Measurements from ENCODE around the gene ANGPT4. TPM values are rescaled to one million over a fixed set of nuclear protein-coding genes. Genes with fewer than 3 reads are reported as not detected.

ANGPT4 gene
- polyA plus RNA-seq, 4 donors = 0.01 to 0.70 TPM; not detected in 2

GRCh38 chr20:845226-845868 is 70.8 kb downstream of the ANGPT4 start:
- peak overlapping the region; percentile 19 to 55 (median 27) for H3K4me3 ChIP-seq (ENCODE audit: low read depth in 1 of 3, low read length in 3 of 3)
- H3K27me3 ChIP-seq (ENCODE audit: control insufficient read depth in 3 of 3, insufficient read depth in 3 of 3, low read length in 3 of 3) = peaks cover 0 to 9% (median 0%) of the 10 kb centered on the region in 3 donors
- H3K9me3 ChIP-seq (ENCODE audit: control insufficient read depth in 2 of 2, insufficient read depth in 1 of 2, low read depth in 1 of 2, low read length in 1 of 2) = no peaks in the 10 kb centered on the region
- peaks cover 0 to 16% (median 0%) of the 10 kb centered on the region in 3 donors for H3K36me3 ChIP-seq (ENCODE audit: control insufficient read depth in 3 of 3, insufficient read depth in 2 of 3, low read depth in 1 of 3, low read length in 3 of 3)
- H3K27ac ChIP-seq (ENCODE audit: low read depth in 1 of 3, low read length in 2 of 3) = peak overlapping the region in 1 of 3 donors; percentile 52
- WGBS, 3 donors = 65 to 76% (median 76%) methylated on average over 40 to 50 of the region's 50 CpGs
- DNase-seq = no peak
- no peak for FAIRE-seq
- H3K4me1 ChIP-seq (ENCODE audit: control insufficient read depth in 3 of 3, insufficient read depth in 2 of 3, low read depth in 1 of 3, low read length in 2 of 3) = peaks cover 3 to 10% (median 5%) of the 10 kb centered on the region in 3 donors

GRCh38 chr20:844473-845225 is 71.5 kb downstream of the ANGPT4 start:
- Histone ChIP-seq H3K27ac (ENCODE audit: low read depth in 1 of 3, low read length in 2 of 3) (peak overlapping the region; percentile 45 to 50 (median 49)), H3K4me3 (ENCODE audit: low read depth in 1 of 3, low read length in 3 of 3) (peak overlapping the region; percentile 27 to 55 (median 50)), H3K4me1 (ENCODE audit: control insufficient read depth in 3 of 3, insufficient read depth in 2 of 3, low read depth in 1 of 3, low read length in 2 of 3) (peaks cover 3 to 10% (median 5%) of the 10 kb centered on the region in 3 donors), H3K9me3 (ENCODE audit: control insufficient read depth in 2 of 2, insufficient read depth in 1 of 2, low read depth in 1 of 2, low read length in 1 of 2) (no peaks in the 10 kb centered on the region), H3K36me3 (ENCODE audit: control insufficient read depth in 3 of 3, insufficient read depth in 2 of 3, low read depth in 1 of 3, low read length in 3 of 3) (peaks cover 0 to 16% (median 0%) of the 10 kb centered on the region in 3 donors), H3K27me3 (ENCODE audit: control insufficient read depth in 3 of 3, insufficient read depth in 3 of 3, low read length in 3 of 3) (peaks cover 0 to 9% (median 0%) of the 10 kb centered on the region in 3 donors)
- 17 to 20% (median 18%) methylated on average over 44 to 47 of the region's 47 CpGs for WGBS, 3 donors
- FAIRE-seq (no peak), DNase-seq (peak; percentile 93 to 96)

DNA sequence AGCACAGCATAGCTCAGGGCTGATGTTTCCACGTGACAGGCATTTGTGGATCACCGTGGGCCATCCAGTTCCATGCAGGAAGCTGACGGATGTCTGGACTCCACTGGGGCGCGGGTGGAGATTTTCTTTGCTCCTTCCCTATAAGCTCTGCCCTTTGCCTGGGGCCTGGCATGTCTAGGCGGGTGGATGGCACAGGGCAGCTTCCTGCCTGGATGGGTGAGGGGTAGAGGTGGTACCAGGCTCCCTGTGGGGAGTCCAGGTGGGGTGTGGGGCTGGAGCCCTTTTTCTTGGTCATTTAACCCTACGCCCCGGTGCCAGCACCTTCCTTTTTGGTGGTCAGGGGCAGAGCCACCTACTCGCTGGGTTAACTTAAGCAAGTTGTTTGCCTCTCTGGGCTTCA is 72.2 kb downstream of the ANGPT4 start:
- FAIRE-seq = no peak
- Histone ChIP-seq H3K4me3 (ENCODE audit: low read depth in 1 of 3, low read length in 3 of 3) (no peak overlapping the region), H3K4me1 (ENCODE audit: control insufficient read depth in 3 of 3, insufficient read depth in 2 of 3, low read depth in 1 of 3, low read length in 2 of 3) (peaks cover 3 to 10% (median 5%) of the 10 kb centered on the region in 3 donors), H3K27ac (ENCODE audit: low read depth in 1 of 3, low read length in 2 of 3) (peak overlapping the region in 2 of 3 donors; percentile 45 to 76), H3K36me3 (ENCODE audit: control insufficient read depth in 3 of 3, insufficient read depth in 2 of 3, low read depth in 1 of 3, low read length in 3 of 3) (peaks cover 0 to 19% (median 0%) of the 10 kb centered on the region in 3 donors), H3K27me3 (ENCODE audit: control insufficient read depth in 3 of 3, insufficient read depth in 3 of 3, low read length in 3 of 3) (peaks cover 0 to 9% (median 0%) of the 10 kb centered on the region in 3 donors), H3K9me3 (ENCODE audit: control insufficient read depth in 2 of 2, insufficient read depth in 1 of 2, low read depth in 1 of 2, low read length in 1 of 2) (no peaks in the 10 kb centered on the region)
- 27 to 57% (median 38%) methylated on average over 9 of the region's 9 CpGs for WGBS, 3 donors
- peak in 1 of 2 donors; percentile 82 for DNase-seq

GRCh38 chr20:842547-842940 is 73.6 kb downstream of the ANGPT4 start:
- Histone ChIP-seq H3K36me3 (ENCODE audit: control insufficient read depth in 3 of 3, insufficient read depth in 2 of 3, low read depth in 1 of 3, low read length in 3 of 3) (peaks cover 0 to 19% (median 0%) of the 10 kb centered on the region in 3 donors), H3K4me3 (ENCODE audit: low read depth in 1 of 3, low read length in 3 of 3) (peak overlapping the region in 1 of 3 donors; percentile 79)
- no peak for FAIRE-seq

GRCh38 chr20:841568-842546 is 74.3 kb downstream of the ANGPT4 start:
- peaks cover 0 to 9% (median 0%) of the 10 kb centered on the region in 3 donors for H3K27me3 ChIP-seq (ENCODE audit: control insufficient read depth in 3 of 3, insufficient read depth in 3 of 3, low read length in 3 of 3)
- peak overlapping the region in 1 of 3 donors; percentile 24 for H3K27ac ChIP-seq (ENCODE audit: low read depth in 1 of 3, low read length in 2 of 3)
- H3K36me3 ChIP-seq (ENCODE audit: control insufficient read depth in 3 of 3, insufficient read depth in 2 of 3, low read depth in 1 of 3, low read length in 3 of 3) = peaks cover 0 to 15% (median 0%) of the 10 kb centered on the region in 3 donors
- WGBS, 3 donors = 11 to 29% (median 24%) methylated on average over 54 to 62 of the region's 62 CpGs
- FAIRE-seq = no peak
- H3K4me1 ChIP-seq (ENCODE audit: control insufficient read depth in 3 of 3, insufficient read depth in 2 of 3, low read depth in 1 of 3, low read length in 2 of 3) = peaks cover 3 to 10% (median 5%) of the 10 kb centered on the region in 3 donors
- H3K9me3 ChIP-seq (ENCODE audit: control insufficient read depth in 2 of 2, insufficient read depth in 1 of 2, low read depth in 1 of 2, low read length in 1 of 2) = no peaks in the 10 kb centered on the region
- H3K4me3 ChIP-seq (ENCODE audit: low read depth in 1 of 3, low read length in 3 of 3) = peak overlapping the region; percentile 29 to 79 (median 66)
- DNase-seq = peak; percentile 40 to 59

More at GRCh38 chr20:842547-842940, 73.6 kb downstream of the ANGPT4 start:
- 34 to 72% (median 53%) methylated on average over 2 of the region's 2 CpGs for WGBS, 3 donors
- Histone ChIP-seq H3K27ac (ENCODE audit: low read depth in 1 of 3, low read length in 2 of 3) (no peak overlapping the region), H3K27me3 (ENCODE audit: control insufficient read depth in 3 of 3, insufficient read depth in 3 of 3, low read length in 3 of 3) (peaks cover 0 to 9% (median 0%) of the 10 kb centered on the region in 3 donors), H3K4me1 (ENCODE audit: control insufficient read depth in 3 of 3, insufficient read depth in 2 of 3, low read depth in 1 of 3, low read length in 2 of 3) (peaks cover 3 to 10% (median 5%) of the 10 kb centered on the region in 3 donors), H3K9me3 (ENCODE audit: control insufficient read depth in 2 of 2, insufficient read depth in 1 of 2, low read depth in 1 of 2, low read length in 1 of 2) (no peaks in the 10 kb centered on the region)
- DNase-seq = no peak

DNA sequence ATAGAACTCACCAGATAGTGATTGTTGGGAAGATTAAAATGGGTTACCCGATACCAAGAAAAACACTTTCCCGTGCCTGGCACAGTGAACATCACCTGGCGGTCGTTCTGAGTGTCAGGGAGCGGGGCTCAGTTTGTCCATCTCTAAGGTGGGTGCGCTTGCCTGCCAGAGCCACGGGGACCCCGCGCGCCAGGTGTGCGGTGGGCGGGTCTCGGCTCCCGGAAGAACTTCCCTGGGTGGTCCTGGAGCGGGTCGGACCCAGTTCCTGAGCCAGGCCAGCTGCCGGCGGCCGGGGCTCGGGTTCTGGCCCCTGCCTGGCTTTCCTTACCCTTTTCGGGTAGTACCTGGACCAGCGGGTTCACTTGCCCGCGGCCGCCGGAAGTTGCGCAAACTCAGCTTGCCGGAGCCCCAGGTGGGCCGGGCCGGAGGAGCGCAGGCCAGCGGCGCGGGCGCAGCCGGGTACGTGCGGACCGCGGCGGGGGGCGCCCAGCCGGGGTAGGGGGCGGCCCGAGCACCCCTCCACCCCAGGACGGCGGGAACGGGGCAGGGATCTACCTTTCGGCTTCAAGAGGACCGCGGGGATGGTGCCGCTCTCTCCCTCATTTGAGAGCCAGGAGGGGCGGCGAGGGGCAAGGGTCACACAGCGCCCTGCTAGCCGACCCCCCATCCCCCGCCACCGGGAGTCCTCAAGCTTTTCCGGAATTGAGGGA is 75.1 kb downstream of the ANGPT4 start:
- Histone ChIP-seq H3K9me3 (ENCODE audit: control insufficient read depth in 2 of 2, insufficient read depth in 1 of 2, low read depth in 1 of 2, low read length in 1 of 2) (no peaks in the 10 kb centered on the region), H3K4me1 (ENCODE audit: control insufficient read depth in 3 of 3, insufficient read depth in 2 of 3, low read depth in 1 of 3, low read length in 2 of 3) (peaks cover 3 to 10% (median 3%) of the 10 kb centered on the region in 3 donors), H3K36me3 (ENCODE audit: control insufficient read depth in 3 of 3, insufficient read depth in 2 of 3, low read depth in 1 of 3, low read length in 3 of 3) (peaks cover 0 to 10% (median 0%) of the 10 kb centered on the region in 3 donors), H3K27ac (ENCODE audit: low read depth in 1 of 3, low read length in 2 of 3) (no peak overlapping the region), H3K27me3 (ENCODE audit: control insufficient read depth in 3 of 3, insufficient read depth in 3 of 3, low read length in 3 of 3) (peaks cover 0 to 9% (median 0%) of the 10 kb centered on the region in 3 donors), H3K4me3 (ENCODE audit: low read depth in 1 of 3, low read length in 3 of 3) (peak overlapping the region; percentile 29 to 79 (median 66))
- WGBS, 3 donors = 5 to 17% (median 11%) methylated on average over 53 to 59 of the region's 59 CpGs
- FAIRE-seq (no peak), DNase-seq (peak; percentile 56 to 76)

- peak overlapping the region in 1 of 3 donors; percentile 66 for H3K4me3 ChIP-seq (ENCODE audit: low read depth in 1 of 3, low read length in 3 of 3)
- peaks cover 0 to 9% (median 0%) of the 10 kb centered on the region in 3 donors for H3K27me3 ChIP-seq (ENCODE audit: control insufficient read depth in 3 of 3, insufficient read depth in 3 of 3, low read length in 3 of 3)
- FAIRE-seq (no peak), DNase-seq (no peak)
- no peaks in the 10 kb centered on the region for H3K9me3 ChIP-seq (ENCODE audit: control insufficient read depth in 2 of 2, insufficient read depth in 1 of 2, low read depth in 1 of 2, low read length in 1 of 2)
- H3K4me1 ChIP-seq (ENCODE audit: control insufficient read depth in 3 of 3, insufficient read depth in 2 of 3, low read depth in 1 of 3, low read length in 2 of 3) = peaks cover 3 to 10% (median 3%) of the 10 kb centered on the region in 3 donors
- H3K27ac ChIP-seq (ENCODE audit: low read depth in 1 of 3, low read length in 2 of 3) = no peak overlapping the region
- H3K36me3 ChIP-seq (ENCODE audit: control insufficient read depth in 3 of 3, insufficient read depth in 2 of 3, low read depth in 1 of 3, low read length in 3 of 3) = peaks cover 0 to 5% (median 0%) of the 10 kb centered on the region in 3 donors
- 81 to 92% (median 91%) methylated on average over 7 of the region's 7 CpGs for WGBS, 3 donors
Measured at GRCh38 chr20:840503-840857, 75.7 kb downstream of the ANGPT4 start.
